GM12878 (cell line): ENCODE data around the gene CAMK2B. TPM values are rescaled to one million over a fixed set of nuclear protein-coding genes. Genes with fewer than 3 reads are reported as not detected.

Experiments
- ATAC-seq: fragments of 200-7000 bp; cut with Tn5 transposase; 3 replicates; pipeline ENCODE4 v1.9.1; 2020; ENCODE audit warnings: mild to moderate bottlenecking, moderate library complexity
- BruUV-seq: library from RNA; stranded (reverse); fragments of 400-500 nt; replicated peaks from 2 replicates; lab custom pipeline; 2021; lab: Mats Ljungman, UMichigan
- CTCF ChIA-PET: fragments of 300-600 bp; sonication (Branson Sonifier 250); formaldehyde crosslinking; extraction: SDS; loops from one replicate; lab custom pipeline; 2021; ENCODE audit warnings: inconsistent platforms; lab: Yijun Ruan, JAX
- POLR2A ChIA-PET: fragments of 350-600 bp; formaldehyde crosslinking; extraction: SDS; loops from one replicate; lab custom pipeline; 2021; ENCODE audit warnings: inconsistent platforms; lab: Charles Lee
- RAD21 ChIA-PET: fragments of 300-600 bp; sonication (Branson Sonifier 250); formaldehyde crosslinking; loops from one replicate; lab custom pipeline; 2023; ENCODE audit warnings: antibody characterized with exemption; ENCODE audit not compliant: unreplicated experiment; lab: Charles Lee
- SMC1A ChIA-PET: fragments of 300-600 bp; sonication (Branson Sonifier 250); formaldehyde crosslinking; loops from one replicate; lab custom pipeline; 2023; ENCODE audit not compliant: unreplicated experiment, uncharacterized antibody; lab: Charles Lee
- DNase-seq: peaks from one replicate; pipeline ENCODE4 v3.0.0-alpha.2; 2011; ENCODE audit warnings: low read depth, low spot score
- FAIRE-seq: peaks from 3 replicates; lab custom pipeline; 2011; peaks lifted over from hg19 to GRCh38; lab: Jason Lieb, UNC
- H2AFZ ChIP-seq: 2 replicates; pipeline ENCODE4 v1.6.0; 2011; ENCODE audit warnings: low read depth, low read length, control low read depth; ENCODE audit not compliant: control insufficient read depth
- H3K27ac ChIP-seq: 2 replicates; pipeline ENCODE4 v1.5.1; 2011; ENCODE audit warnings: control low read depth; ENCODE audit not compliant: control insufficient read depth, insufficient read depth
- H3K27me3 ChIP-seq, 2 experiments: replicated peaks in 1 of 2; 2 replicates each; pipeline versions ENCODE4 v1.6.0 to v1.6.1; 2011; ENCODE audit warnings: low read length in 1 of 2; ENCODE audit not compliant: control insufficient read depth in 2 of 2, insufficient read depth in 2 of 2
- H3K36me3 ChIP-seq, 2 experiments: 2 replicates each; pipeline ENCODE4 v1.5.1; 2011; ENCODE audit warnings: low read length in 1 of 2; ENCODE audit not compliant: control insufficient read depth in 2 of 2, insufficient read depth in 2 of 2
- H3K4me1 ChIP-seq: 2 replicates; pipeline ENCODE4 v1.6.1; 2011; ENCODE audit warnings: mild to moderate bottlenecking, low read length, moderate library complexity, mixed read lengths; ENCODE audit not compliant: control insufficient read depth, insufficient read depth
- H3K4me2 ChIP-seq: 2 replicates; pipeline ENCODE4 v1.6.0; 2011; ENCODE audit warnings: control low read depth; ENCODE audit not compliant: control insufficient read depth, insufficient read depth
- H3K4me3 ChIP-seq: fragments of 200-600 bp; sonication (generic); 2 replicates; pipeline ENCODE4 v1.5.1; 2016
- H3K79me2 ChIP-seq: 2 replicates; pipeline ENCODE4 v1.6.0; 2011; ENCODE audit warnings: low read length; ENCODE audit not compliant: control insufficient read depth, insufficient read depth
- H3K9ac ChIP-seq: 2 replicates; pipeline ENCODE4 v1.8.0; 2011; ENCODE audit warnings: low read length, control low read depth, mixed read lengths; ENCODE audit not compliant: control insufficient read depth, insufficient read depth
- H3K9me3 ChIP-seq: replicated peaks from 3 replicates; pipeline ENCODE4 v1.5.1; 2011; ENCODE audit warnings: mild to moderate bottlenecking, low read length; ENCODE audit not compliant: control insufficient read depth, insufficient read depth
- H4K20me1 ChIP-seq: 2 replicates; pipeline ENCODE4 v1.6.0; 2011; ENCODE audit not compliant: control insufficient read depth, insufficient read depth
- CHD2 ChIP-seq: IDR thresholded peaks from 2 replicates; pipeline ENCODE4 v1.6.1; 2011; ENCODE audit warnings: low read depth, low read length, improper control_type of control experiment, borderline replicate concordance
- CREB1 ChIP-seq: IDR thresholded peaks from 2 replicates; pipeline ENCODE4 v1.6.1; 2012; ENCODE audit warnings: low read depth, mild to moderate bottlenecking, inconsistent platforms
- GABPA ChIP-seq: IDR thresholded peaks from 2 replicates; pipeline ENCODE4 v1.6.1; 2014; ENCODE audit warnings: antibody characterized with exemption, low read depth, mild to moderate bottlenecking, inconsistent platforms
- HDAC6 ChIP-seq: fragments of 200-600 bp; sonication (generic); IDR thresholded peaks from one replicate; pipeline ENCODE4 v1.8.0; 2017; ENCODE audit warnings: antibody characterized with exemption; ENCODE audit not compliant: unreplicated experiment
- IKZF2 ChIP-seq, 2 experiments: fragments of 450-650 bp; IDR thresholded peaks; 2 replicates each; pipeline ENCODE4 v1.6.1; 2017; ENCODE audit warnings: mild to moderate bottlenecking in 2 of 2, moderate library complexity in 2 of 2
- NR2C1 ChIP-seq: fragments of 450-650 bp; IDR thresholded peaks from 2 replicates; pipeline ENCODE4 v1.6.1; 2017; ENCODE audit warnings: antibody characterized with exemption, mild to moderate bottlenecking, moderate library complexity
- SMAD1 ChIP-seq: fragments of 450-650 bp; IDR thresholded peaks from 2 replicates; pipeline ENCODE4 v1.6.1; 2018; ENCODE audit warnings: mild to moderate bottlenecking, low read depth; ENCODE audit not compliant: partially characterized antibody
- SMARCA5 ChIP-seq: fragments of 450-650 bp; IDR thresholded peaks from 2 replicates; pipeline ENCODE4 v1.6.1; 2017; ENCODE audit warnings: mild to moderate bottlenecking
- SREBF1 ChIP-seq: IDR thresholded peaks from 2 replicates; pipeline ENCODE4 v1.6.1; 2012; ENCODE audit warnings: mild to moderate bottlenecking, low read length
- TAF1 ChIP-seq: IDR thresholded peaks from 2 replicates; pipeline ENCODE4 v1.6.1; 2011; ENCODE audit warnings: mild to moderate bottlenecking, low read depth, low read length, borderline replicate concordance
- ZNF217 ChIP-seq: fragments of 450-650 bp; IDR thresholded peaks from 2 replicates; pipeline ENCODE4 v1.6.1; 2017; ENCODE audit warnings: antibody characterized with exemption, mild to moderate bottlenecking
- WGBS: methylation state at CpG from one replicate; pipeline ENCODE4 v1.1.6; 2016; ENCODE audit warnings: low lambda C conversion rate; ENCODE audit not compliant: insufficient replicate concordance, insufficient coverage; ENCODE audit errors: missing lambda C conversion rate; 5-methylcytosine and 5-hydroxymethylcytosine counted together
- in situ Hi-C: fragments of 300-500 bp; cut with MboI; formaldehyde crosslinking; loops from 9 replicates; pipeline ENCODE4 v1.14.3; 2018; ENCODE audit warnings: mixed read lengths
- intact Hi-C: fragments of 100-400 bp; cut with micrococcal nuclease; formaldehyde crosslinking; loops from one replicate; pipeline ENCODE4 v1.14.2; 2022; ENCODE audit not compliant: unreplicated experiment
- polyA plus RNA-seq, 11 experiments: library from polyadenylated mRNA; depleted of rRNA in 4 of 11; unstranded in 6 of 11; stranded (reverse) in 5 of 11; fragments of >200 nt; fragmentation: Nextera tagmentation in 4 of 11; fragmentation: Illumina TruSeq in 1 of 11; extraction: Ambion mirVana in 4 of 11; extraction: Trizol in 1 of 11; gene quantifications; 1 replicate in 1 of 11; 2 replicates in 10 of 11; pipeline versions ENCODE4 v1.2.1 to v1.2.3, GENCODE V29; 2011 to 2016; ENCODE audit warnings: inconsistent platforms in 2 of 11, missing spikeins in 2 of 11, low read depth in 1 of 11
- total RNA-seq, 4 experiments: library from RNA; depleted of rRNA in 3 of 4; stranded (reverse); fragments of >200 nt in 3 of 4; fragmentation: Illumina TruSeq in 1 of 4; extraction: Trizol in 1 of 4; gene quantifications; 2 replicates each; pipeline versions ENCODE4 v1.2.1 to v1.2.3, GENCODE V29; 2013 to 2021
- TF ChIP-seq, protein P1 (sequence below): fragments of 450-650 bp; IDR thresholded peaks from 2 replicates; pipeline ENCODE4 v1.6.1; 2018; ENCODE audit warnings: mild to moderate bottlenecking, low read depth, moderate library complexity; ENCODE audit not compliant: partially characterized antibody
- TF ChIP-seq, protein P2 (sequence below): fragments of 150-350 bp; IDR thresholded peaks from 2 replicates; pipeline ENCODE4 v1.6.1; 2014; ENCODE audit warnings: mild to moderate bottlenecking, low read depth, low read length

Gene CAMK2B
- total and polyA plus RNA-seq, 10 of the 15 experiments (the other 5 are each of a cell fraction or from before 2014, with no cell fraction given) = 0.06 to 0.23 (median 0.11) TPM; not detected in 5

DNA sequence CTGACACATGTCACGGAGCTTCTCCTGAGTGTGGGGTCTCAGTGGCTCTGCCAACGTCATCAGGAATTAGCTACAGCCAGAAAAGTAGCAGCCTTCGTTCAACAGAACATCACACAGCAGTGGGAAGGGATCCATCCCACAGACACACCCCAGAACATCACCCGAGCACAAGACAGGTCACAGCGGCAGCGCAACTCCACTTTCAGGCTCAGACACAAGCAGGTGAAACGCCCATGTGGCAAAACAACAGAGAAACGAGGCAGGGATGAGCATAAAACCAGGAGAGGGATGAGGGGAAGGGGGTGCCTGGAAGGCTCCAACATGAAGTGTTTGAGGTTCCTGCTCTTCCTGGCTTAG is 44.8 kb downstream of the CAMK2B start:
- Histone ChIP-seq H3K36me3 (no peaks in the 10 kb centered on the region), H3K4me3 (no peak overlapping the region), H3K4me2 (no peak overlapping the region), H2AFZ (no peak overlapping the region), H3K27me3 (no peaks in the 10 kb centered on the region), H3K79me2 (no peaks in the 10 kb centered on the region), H3K4me1 (no peaks in the 10 kb centered on the region), H3K9me3 (no peaks in the 10 kb centered on the region), H4K20me1 (no peaks in the 10 kb centered on the region)
- FAIRE-seq (no peak), DNase-seq (no peak), ATAC-seq (no peak)
- RAD21 ChIA-PET = interaction anchor here (1.3 to 1.4 kb wide), 2 partner anchors 16 to 22 kb away, joined by 3 read pairs; no protein-coding TSS in a partner anchor
- POLR2A ChIA-PET = no interaction called here
- in situ Hi-C loops = no loop called here
- SMC1A ChIA-PET = no interaction called here
- no TSS peak for BruUV-seq
- CTCF ChIA-PET = interaction anchor here (0.6 to 1.2 kb wide), 3 partner anchors 22 to 38 kb away, joined by 3 read pairs; no protein-coding TSS in a partner anchor
- no peak for TF ChIP-seq GABPA
- TF ChIP-seq, all 136 proteins: peak for 0
- 29% methylated on average over 8 of the region's 8 CpGs for WGBS
- H3K27ac ChIP-seq = no peak overlapping the region
- intact Hi-C loops = no loop called here
- H3K9ac ChIP-seq = no peak overlapping the region

DNA sequence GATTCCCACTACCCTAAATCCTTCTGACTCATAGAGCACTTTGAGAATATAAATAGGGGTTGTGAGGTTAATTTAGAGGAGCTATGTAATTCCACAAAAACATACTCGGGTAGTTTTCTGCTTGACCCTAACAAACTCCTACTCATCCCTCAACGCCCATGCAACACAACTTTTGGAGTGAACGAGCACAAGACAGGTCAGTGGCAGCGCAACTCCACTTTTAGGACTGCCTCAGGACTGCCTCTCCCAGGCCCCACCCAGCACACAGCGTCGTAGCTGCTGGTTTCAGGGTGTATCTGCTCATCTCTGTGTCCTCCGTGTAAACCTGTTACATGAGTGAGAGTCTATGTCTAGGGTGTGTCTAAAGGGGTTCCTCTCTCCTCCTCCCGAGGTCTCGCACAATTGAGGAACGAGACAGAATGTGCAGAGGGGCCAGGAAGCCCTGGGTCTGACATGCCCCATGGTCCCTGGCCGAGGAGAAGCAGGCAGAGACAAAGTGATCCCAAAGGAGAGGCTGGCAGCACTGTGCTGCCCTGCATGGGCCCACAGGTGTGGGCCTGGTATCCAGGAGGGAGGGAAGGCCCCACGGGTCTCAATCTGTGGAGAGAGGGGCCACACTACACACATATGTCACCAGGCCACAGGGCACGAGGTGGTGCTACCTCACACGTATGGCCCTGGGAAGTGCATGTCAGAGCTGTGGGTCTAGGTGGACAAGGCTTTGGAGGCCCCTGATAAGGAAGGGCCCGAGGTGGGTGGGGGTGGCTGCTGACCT is 45.5 kb downstream of the CAMK2B start:
- SMC1A ChIA-PET = no interaction called here
- FAIRE-seq = no peak
- TF ChIP-seq ZNF217 (no peak), SMAD1 (no peak), HDAC6 (no peak), SREBF1 (no peak), NR2C1 (no peak), CHD2 (no peak), SMARCA5 (no peak), TAF1 (no peak), CREB1 (no peak), IKZF2 (IDR thresholded peaks at IDR 0.05) (no peak)
- TF ChIP-seq, protein P1, sequence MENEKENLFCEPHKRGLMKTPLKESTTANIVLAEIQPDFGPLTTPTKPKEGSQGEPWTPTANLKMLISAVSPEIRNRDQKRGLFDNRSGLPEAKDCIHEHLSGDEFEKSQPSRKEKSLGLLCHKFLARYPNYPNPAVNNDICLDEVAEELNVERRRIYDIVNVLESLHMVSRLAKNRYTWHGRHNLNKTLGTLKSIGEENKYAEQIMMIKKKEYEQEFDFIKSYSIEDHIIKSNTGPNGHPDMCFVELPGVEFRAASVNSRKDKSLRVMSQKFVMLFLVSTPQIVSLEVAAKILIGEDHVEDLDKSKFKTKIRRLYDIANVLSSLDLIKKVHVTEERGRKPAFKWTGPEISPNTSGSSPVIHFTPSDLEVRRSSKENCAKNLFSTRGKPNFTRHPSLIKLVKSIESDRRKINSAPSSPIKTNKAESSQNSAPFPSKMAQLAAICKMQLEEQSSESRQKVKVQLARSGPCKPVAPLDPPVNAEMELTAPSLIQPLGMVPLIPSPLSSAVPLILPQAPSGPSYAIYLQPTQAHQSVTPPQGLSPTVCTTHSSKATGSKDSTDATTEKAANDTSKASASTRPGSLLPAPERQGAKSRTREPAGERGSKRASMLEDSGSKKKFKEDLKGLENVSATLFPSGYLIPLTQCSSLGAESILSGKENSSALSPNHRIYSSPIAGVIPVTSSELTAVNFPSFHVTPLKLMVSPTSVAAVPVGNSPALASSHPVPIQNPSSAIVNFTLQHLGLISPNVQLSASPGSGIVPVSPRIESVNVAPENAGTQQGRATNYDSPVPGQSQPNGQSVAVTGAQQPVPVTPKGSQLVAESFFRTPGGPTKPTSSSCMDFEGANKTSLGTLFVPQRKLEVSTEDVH = no peak
- TF ChIP-seq, protein P2, sequence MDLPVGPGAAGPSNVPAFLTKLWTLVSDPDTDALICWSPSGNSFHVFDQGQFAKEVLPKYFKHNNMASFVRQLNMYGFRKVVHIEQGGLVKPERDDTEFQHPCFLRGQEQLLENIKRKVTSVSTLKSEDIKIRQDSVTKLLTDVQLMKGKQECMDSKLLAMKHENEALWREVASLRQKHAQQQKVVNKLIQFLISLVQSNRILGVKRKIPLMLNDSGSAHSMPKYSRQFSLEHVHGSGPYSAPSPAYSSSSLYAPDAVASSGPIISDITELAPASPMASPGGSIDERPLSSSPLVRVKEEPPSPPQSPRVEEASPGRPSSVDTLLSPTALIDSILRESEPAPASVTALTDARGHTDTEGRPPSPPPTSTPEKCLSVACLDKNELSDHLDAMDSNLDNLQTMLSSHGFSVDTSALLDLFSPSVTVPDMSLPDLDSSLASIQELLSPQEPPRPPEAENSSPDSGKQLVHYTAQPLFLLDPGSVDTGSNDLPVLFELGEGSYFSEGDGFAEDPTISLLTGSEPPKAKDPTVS = no peak

More for the DNA sequence above, 45.5 kb downstream of the CAMK2B start:
- no TSS peak for BruUV-seq
- Histone ChIP-seq H3K36me3 (no peaks in the 10 kb centered on the region), H3K4me3 (no peak overlapping the region), H3K4me2 (no peak overlapping the region), H2AFZ (no peak overlapping the region), H3K4me1 (no peaks in the 10 kb centered on the region), H3K27ac (no peak overlapping the region), H3K79me2 (no peaks in the 10 kb centered on the region), H4K20me1 (no peaks in the 10 kb centered on the region), H3K9me3 (no peaks in the 10 kb centered on the region), H3K9ac (no peak overlapping the region), H3K27me3 (peaks cover 0 to 1% of the 10 kb centered on the region in 2 experiments; a peak in 1 of 4 replicates)
- ChIA-PET CTCF (interaction anchor here (0.6 to 1.2 kb wide), 4 partner anchors 28 to 336 kb away, joined by 3 read pairs; no protein-coding TSS in a partner anchor), RAD21 (interaction anchor here (1.3 to 1.4 kb wide), 2 partner anchors 15 to 21 kb away, joined by 3 read pairs; no protein-coding TSS in a partner anchor), POLR2A (no interaction called here)
- WGBS = 28% methylated on average over 15 of the region's 15 CpGs
- DNase-seq (no peak), ATAC-seq (no peak; the same call in 2 of the 3 replicates)
- in situ Hi-C loops = no loop called here
- intact Hi-C loops = no loop called here
